Chondrocyte (in vitro differentiated cells): Measurements from ENCODE around the gene CSNK1G2. TPM values are rescaled to one million over a fixed set of nuclear protein-coding genes. Genes with fewer than 3 reads are reported as not detected.

Source experiments
- DNase-seq: peaks from one replicate; pipeline ENCODE4 v3.0.0; 2021; ENCODE audit warnings: mixed read lengths, low spot score
- H3K27ac Mint-ChIP-seq: one replicate; pipeline ENCODE4 v1.8.0; 2021; ENCODE audit warnings: mild to moderate bottlenecking, moderate library complexity, mixed read lengths; ENCODE audit not compliant: unreplicated experiment
- H3K27me3 Mint-ChIP-seq: 2 replicates; pipeline ENCODE4 v1.8.0; 2021; ENCODE audit warnings: low read depth, mixed read lengths
- H3K36me3 Mint-ChIP-seq: 2 replicates; pipeline ENCODE4 v1.8.0; 2021; ENCODE audit warnings: low read depth, mixed read lengths
- H3K4me1 Mint-ChIP-seq: 2 replicates; pipeline ENCODE4 v1.8.0; 2021; ENCODE audit warnings: low read depth, mild to moderate bottlenecking, mixed read lengths
- H3K4me3 Mint-ChIP-seq: one replicate; pipeline ENCODE4 v1.8.0; 2021; ENCODE audit warnings: mild to moderate bottlenecking, moderate library complexity, mixed read lengths; ENCODE audit not compliant: unreplicated experiment
- H3K9me3 Mint-ChIP-seq: 2 replicates; pipeline ENCODE4 v1.8.0; 2021; ENCODE audit warnings: low read depth, mixed read lengths
- total RNA-seq: library from RNA; stranded (reverse); gene quantifications from 3 replicates; pipeline ENCODE4 v1.2.1, GENCODE V29; 2021
- TF ChIP-seq, protein P1 (sequence below): fragments of 200-600 bp; sonication (generic); IDR thresholded peaks from 2 replicates; pipeline ENCODE4 v1.5.0; 2021; ENCODE audit warnings: antibody characterized with exemption, mild to moderate bottlenecking, moderate library complexity

The CSNK1G2 gene
- total RNA-seq, 1 donor from 2014 or later, result 58.9 TPM

GRCh38 chr19:1980091-1980808 is 39.3 kb downstream of the CSNK1G2 start:
- DNase-seq, result no peak
- no peak overlapping the region for H3K27ac Mint-ChIP-seq
- H3K27me3 Mint-ChIP-seq, result no peaks in the 10 kb centered on the region
- no peak overlapping the region for H3K4me3 Mint-ChIP-seq
- peaks cover 14% of the 10 kb centered on the region for H3K36me3 Mint-ChIP-seq
- TF ChIP-seq, protein P1, sequence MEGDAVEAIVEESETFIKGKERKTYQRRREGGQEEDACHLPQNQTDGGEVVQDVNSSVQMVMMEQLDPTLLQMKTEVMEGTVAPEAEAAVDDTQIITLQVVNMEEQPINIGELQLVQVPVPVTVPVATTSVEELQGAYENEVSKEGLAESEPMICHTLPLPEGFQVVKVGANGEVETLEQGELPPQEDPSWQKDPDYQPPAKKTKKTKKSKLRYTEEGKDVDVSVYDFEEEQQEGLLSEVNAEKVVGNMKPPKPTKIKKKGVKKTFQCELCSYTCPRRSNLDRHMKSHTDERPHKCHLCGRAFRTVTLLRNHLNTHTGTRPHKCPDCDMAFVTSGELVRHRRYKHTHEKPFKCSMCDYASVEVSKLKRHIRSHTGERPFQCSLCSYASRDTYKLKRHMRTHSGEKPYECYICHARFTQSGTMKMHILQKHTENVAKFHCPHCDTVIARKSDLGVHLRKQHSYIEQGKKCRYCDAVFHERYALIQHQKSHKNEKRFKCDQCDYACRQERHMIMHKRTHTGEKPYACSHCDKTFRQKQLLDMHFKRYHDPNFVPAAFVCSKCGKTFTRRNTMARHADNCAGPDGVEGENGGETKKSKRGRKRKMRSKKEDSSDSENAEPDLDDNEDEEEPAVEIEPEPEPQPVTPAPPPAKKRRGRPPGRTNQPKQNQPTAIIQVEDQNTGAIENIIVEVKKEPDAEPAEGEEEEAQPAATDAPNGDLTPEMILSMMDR, result no peak
- no peaks in the 10 kb centered on the region for H3K9me3 Mint-ChIP-seq
- H3K4me1 Mint-ChIP-seq, result no peaks in the 10 kb centered on the region

- no peaks in the 10 kb centered on the region for H3K9me3 Mint-ChIP-seq
- H3K4me1 Mint-ChIP-seq, result no peaks in the 10 kb centered on the region
- peaks cover 14% of the 10 kb centered on the region for H3K36me3 Mint-ChIP-seq
- no peak overlapping the region for H3K4me3 Mint-ChIP-seq
- no peaks in the 10 kb centered on the region for H3K27me3 Mint-ChIP-seq
- no peak overlapping the region for H3K27ac Mint-ChIP-seq
- TF ChIP-seq, protein P1, result no peak
- peak; percentile 91 for DNase-seq
Measured at GRCh38 chr19:1980809-1981181, 39.8 kb downstream of the CSNK1G2 start.

DNA sequence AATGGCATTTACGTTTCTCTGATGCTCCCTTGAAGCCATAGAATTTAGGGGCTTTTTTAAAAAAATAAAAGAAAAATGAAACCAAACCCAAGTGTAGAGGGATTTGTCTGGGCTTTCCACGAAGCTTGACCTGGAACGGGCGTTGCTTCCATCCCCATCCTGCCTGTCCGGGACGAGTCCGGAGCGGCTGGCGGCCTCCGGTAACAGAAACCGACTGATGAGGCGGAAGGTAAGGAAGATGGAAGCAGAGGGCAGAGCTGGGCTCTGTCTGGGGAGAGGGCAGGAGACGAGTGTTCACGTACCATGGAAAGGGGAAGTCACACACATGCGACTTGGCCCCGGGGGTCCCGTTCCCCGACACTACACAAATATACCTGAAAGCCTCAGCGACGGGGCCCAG is 40.3 kb downstream of the CSNK1G2 start:
- no peak for DNase-seq
- Mint-ChIP-seq H3K9me3 (no peaks in the 10 kb centered on the region), H3K4me1 (no peaks in the 10 kb centered on the region), H3K27me3 (no peaks in the 10 kb centered on the region), H3K27ac (peak overlapping the region; percentile 12), H3K4me3 (no peak overlapping the region), H3K36me3 (peaks cover 14% of the 10 kb centered on the region)
- TF ChIP-seq, protein P1, result no peak

GRCh38 chr19:1984357-1984756 is 43.4 kb downstream of the CSNK1G2 start:
- Mint-ChIP-seq H3K9me3 (no peaks in the 10 kb centered on the region), H3K4me3 (no peak overlapping the region), H3K36me3 (peaks cover 15% of the 10 kb centered on the region), H3K4me1 (no peaks in the 10 kb centered on the region), H3K27me3 (no peaks in the 10 kb centered on the region), H3K27ac (no peak overlapping the region)
- DNase-seq, result no peak
- TF ChIP-seq, protein P1, result no peak

- Mint-ChIP-seq H3K4me3 (no peak overlapping the region), H3K4me1 (no peaks in the 10 kb centered on the region), H3K27me3 (no peaks in the 10 kb centered on the region), H3K9me3 (no peaks in the 10 kb centered on the region), H3K36me3 (peaks cover 17% of the 10 kb centered on the region), H3K27ac (no peak overlapping the region)
- no peak for DNase-seq
- TF ChIP-seq, protein P1, result no peak
Measured at GRCh38 chr19:1985588-1986356, 44.8 kb downstream of the CSNK1G2 start.
